Brain microvascular endothelial cell (primary cell): ENCODE results near the gene PERCC1.

Source experiments
- DNase-seq: peaks from one replicate; pipeline ENCODE4 v3.0.0-alpha.2; 2020
- H3K27ac ChIP-seq: fragments of 250-450 bp; sonication (Bioruptor Pico); 2 replicates; pipeline ENCODE4 v1.5.1; 2020; ENCODE audit warnings: mild to moderate bottlenecking, moderate library complexity
- H3K27me3 ChIP-seq: fragments of 250-450 bp; sonication (Bioruptor Pico); replicated peaks from 2 replicates; pipeline ENCODE4 v1.5.1; 2020; ENCODE audit warnings: mild to moderate bottlenecking
- H3K36me3 ChIP-seq: fragments of 250-450 bp; sonication (Bioruptor Pico); replicated peaks from 2 replicates; pipeline ENCODE4 v1.5.1; 2020; ENCODE audit warnings: mild to moderate bottlenecking
- H3K4me3 ChIP-seq: 2 replicates; pipeline ENCODE4 v1.5.1; 2011; ENCODE audit warnings: low read depth, mild to moderate bottlenecking, control low read depth, low read length, moderate library complexity
- in situ Hi-C: cut with HindIII; loops from 2 replicates; pipeline ENCODE4 v1.10.0; 2017; ENCODE audit warnings: low sequenced_read_pairs, low pct_ligation_motif_present
- TF ChIP-seq, protein P1 (sequence below): IDR thresholded peaks from 2 replicates; pipeline ENCODE4 v1.5.1; 2011; ENCODE audit warnings: low read depth, mild to moderate bottlenecking, moderate library complexity, low read length, control low read depth, inconsistent platforms; ENCODE audit errors: missing control alignments

Gene PERCC1

GRCh38 chr16:1401758-1402154, 29.1 kb upstream of the PERCC1 start:
- TF ChIP-seq, protein P1, sequence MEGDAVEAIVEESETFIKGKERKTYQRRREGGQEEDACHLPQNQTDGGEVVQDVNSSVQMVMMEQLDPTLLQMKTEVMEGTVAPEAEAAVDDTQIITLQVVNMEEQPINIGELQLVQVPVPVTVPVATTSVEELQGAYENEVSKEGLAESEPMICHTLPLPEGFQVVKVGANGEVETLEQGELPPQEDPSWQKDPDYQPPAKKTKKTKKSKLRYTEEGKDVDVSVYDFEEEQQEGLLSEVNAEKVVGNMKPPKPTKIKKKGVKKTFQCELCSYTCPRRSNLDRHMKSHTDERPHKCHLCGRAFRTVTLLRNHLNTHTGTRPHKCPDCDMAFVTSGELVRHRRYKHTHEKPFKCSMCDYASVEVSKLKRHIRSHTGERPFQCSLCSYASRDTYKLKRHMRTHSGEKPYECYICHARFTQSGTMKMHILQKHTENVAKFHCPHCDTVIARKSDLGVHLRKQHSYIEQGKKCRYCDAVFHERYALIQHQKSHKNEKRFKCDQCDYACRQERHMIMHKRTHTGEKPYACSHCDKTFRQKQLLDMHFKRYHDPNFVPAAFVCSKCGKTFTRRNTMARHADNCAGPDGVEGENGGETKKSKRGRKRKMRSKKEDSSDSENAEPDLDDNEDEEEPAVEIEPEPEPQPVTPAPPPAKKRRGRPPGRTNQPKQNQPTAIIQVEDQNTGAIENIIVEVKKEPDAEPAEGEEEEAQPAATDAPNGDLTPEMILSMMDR, result no peak
- H3K4me3 ChIP-seq, result no peak overlapping the region
- no peaks in the 10 kb centered on the region for H3K27me3 ChIP-seq
- DNase-seq, result no peak
- no peaks in the 10 kb centered on the region for H3K36me3 ChIP-seq
- H3K27ac ChIP-seq, result no peak overlapping the region
- in situ Hi-C loops, result no loop called here

- TF ChIP-seq, protein P1, result no peak
- H3K36me3 ChIP-seq, result no peaks in the 10 kb centered on the region
- in situ Hi-C loops, result no loop called here
Observed at GRCh38 chr16:1403036-1403435, 27.8 kb upstream of the PERCC1 start.

GRCh38 chr16:1403733-1404132, 27.1 kb upstream of the PERCC1 start:
- H3K36me3 ChIP-seq, result no peaks in the 10 kb centered on the region
- in situ Hi-C loops, result no loop called here
- DNase-seq, result no peak
- TF ChIP-seq, protein P1, result no peak
- H3K4me3 ChIP-seq, result no peak overlapping the region
- no peaks in the 10 kb centered on the region for H3K27me3 ChIP-seq
- no peak overlapping the region for H3K27ac ChIP-seq

More at GRCh38 chr16:1403036-1403435, 27.8 kb upstream of the PERCC1 start:
- no peak for DNase-seq
- Histone ChIP-seq H3K27me3 (no peaks in the 10 kb centered on the region), H3K27ac (no peak overlapping the region), H3K4me3 (no peak overlapping the region)

DNA sequence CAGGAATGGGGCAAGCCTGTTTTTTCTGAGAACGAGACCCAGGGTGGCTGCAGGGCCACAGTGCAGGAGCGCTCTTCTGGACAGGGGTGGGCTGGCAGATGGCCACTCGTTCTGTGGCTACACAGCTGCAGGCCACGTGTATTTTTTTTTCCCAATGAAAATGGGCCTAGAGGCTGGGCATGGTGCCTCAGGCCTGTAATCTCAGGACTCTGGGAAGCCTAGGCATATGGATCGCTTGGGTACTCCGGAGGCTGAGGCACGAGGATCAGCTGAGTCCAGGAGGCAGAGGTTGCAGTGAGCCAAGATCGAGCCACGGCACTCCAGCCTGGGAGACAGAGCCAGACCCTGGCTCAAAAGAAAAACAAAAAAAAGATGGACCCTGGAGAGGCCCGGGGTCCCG, 23.1 kb upstream of the PERCC1 start:
- Histone ChIP-seq H3K4me3 (peak overlapping the region; percentile 64), H3K36me3 (peaks cover under 1% of the 10 kb centered on the region), H3K27me3 (no peaks in the 10 kb centered on the region), H3K27ac (no peak overlapping the region)
- TF ChIP-seq, protein P1, result no peak
- in situ Hi-C loops, result no loop called here
- DNase-seq, result no peak

DNA sequence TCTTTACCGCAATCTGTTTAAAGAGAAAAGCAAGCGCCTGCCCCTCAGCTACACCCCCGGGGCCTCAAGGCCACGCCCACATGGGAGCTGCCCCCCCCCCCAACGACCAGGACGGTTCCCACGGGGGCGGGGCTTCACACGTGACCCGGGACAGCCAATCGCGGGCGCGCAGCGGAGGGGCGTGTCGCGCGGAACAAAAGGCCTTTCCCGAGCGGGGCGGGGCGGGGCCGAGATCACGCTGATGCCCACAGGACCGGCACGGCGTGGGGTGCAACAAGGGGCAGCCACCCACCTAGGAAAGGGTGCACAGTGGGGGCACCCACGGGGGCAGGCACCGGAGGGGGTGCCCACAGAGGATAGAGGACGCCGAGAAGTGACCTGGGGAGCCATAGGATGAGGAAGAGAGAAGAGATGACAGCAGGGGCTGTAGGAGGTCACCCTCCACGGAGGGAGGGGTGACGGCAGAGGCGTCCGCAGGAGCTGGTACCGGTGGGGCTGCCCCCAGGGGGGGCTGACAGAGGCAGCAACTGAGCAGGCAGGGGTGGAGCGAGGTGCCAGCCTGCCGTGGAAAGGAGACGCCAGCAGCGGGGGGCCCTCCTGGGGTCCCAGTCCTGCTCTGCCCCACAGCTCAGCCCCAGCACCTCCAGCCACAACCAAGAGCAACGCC, 22.6 kb upstream of the PERCC1 start:
- peaks cover 2% of the 10 kb centered on the region for H3K36me3 ChIP-seq
- H3K27me3 ChIP-seq, result no peaks in the 10 kb centered on the region
- TF ChIP-seq, protein P1, result no peak
- in situ Hi-C loops, result no loop called here
- peak; percentile 84 for DNase-seq
- peak overlapping the region; percentile 64 for H3K4me3 ChIP-seq
- no peak overlapping the region for H3K27ac ChIP-seq

DNA sequence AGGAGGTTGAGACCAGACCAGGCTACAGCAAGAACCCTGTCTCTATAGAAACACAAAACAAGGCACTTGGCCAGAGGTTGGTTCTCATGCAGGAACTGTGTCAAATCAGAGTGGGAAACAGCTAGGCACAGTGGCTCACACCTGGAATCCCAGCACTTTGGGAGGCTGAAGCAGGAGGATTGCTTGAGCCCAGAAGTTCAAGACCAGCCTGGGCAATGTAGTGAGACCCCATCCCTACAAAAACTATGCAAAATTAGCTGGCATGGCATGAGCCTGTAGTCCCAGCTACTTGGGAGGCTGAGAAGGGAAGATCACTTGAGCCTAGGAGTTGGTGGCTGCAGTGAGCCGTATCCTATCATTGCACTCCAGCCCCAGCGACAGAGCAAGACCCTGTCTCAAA, 18.0 kb upstream of the PERCC1 start:
- no peak for DNase-seq
- H3K4me3 ChIP-seq, result no peak overlapping the region
- H3K27me3 ChIP-seq, result no peaks in the 10 kb centered on the region
- peaks cover 2% of the 10 kb centered on the region for H3K36me3 ChIP-seq
- TF ChIP-seq, protein P1, result no peak
- H3K27ac ChIP-seq, result no peak overlapping the region
- in situ Hi-C loops, result no loop called here
